HG02610 (cell line): ENCODE measurements around the gene RS1.

Experiments
- ATAC-seq: cut with Tn5 transposase; IDR thresholded peaks from one replicate; pipeline ENCODE4 v1.9.1; 2021; ENCODE audit warnings: mild to moderate bottlenecking, moderate library complexity; ENCODE audit not compliant: unreplicated experiment

RS1 gene

GRCh38 chrX:18668071-18668835 lies 3.7 kb downstream of the RS1 start:
- no peak for ATAC-seq

GRCh38 chrX:18666614-18667013 lies 5.3 kb downstream of the RS1 start:
- no peak for ATAC-seq

GRCh38 chrX:18664947-18665346 lies 7.0 kb downstream of the RS1 start:
- ATAC-seq = no peak

GRCh38 chrX:18661273-18661672 lies 10.6 kb downstream of the RS1 start:
- no peak for ATAC-seq

GRCh38 chrX:18654875-18655836 lies 16.8 kb downstream of the RS1 start:
- ATAC-seq = no peak

GRCh38 chrX:18652636-18653035 lies 19.3 kb downstream of the RS1 start:
- no peak for ATAC-seq

- no peak for ATAC-seq
Measured at GRCh38 chrX:18650662-18651061, 21.2 kb downstream of the RS1 start.

- ATAC-seq = no peak
Measured at GRCh38 chrX:18649498-18649951, 22.4 kb downstream of the RS1 start.

GRCh38 chrX:18647621-18648020 lies 24.3 kb downstream of the RS1 start:
- no peak for ATAC-seq

GRCh38 chrX:18643853-18644252 lies 28.1 kb downstream of the RS1 start:
- ATAC-seq = no peak

- no peak for ATAC-seq
Measured at GRCh38 chrX:18643243-18643642, 28.7 kb downstream of the RS1 start.

- ATAC-seq = no peak
Measured at GRCh38 chrX:18640686-18641085, 31.2 kb downstream of the RS1 start.

GRCh38 chrX:18639280-18639679 lies 32.6 kb downstream of the RS1 start:
- ATAC-seq = no peak

- ATAC-seq = no peak
Measured at GRCh38 chrX:18638398-18638797, 33.5 kb downstream of the RS1 start.

GRCh38 chrX:18630934-18631333 lies 41.0 kb downstream of the RS1 start:
- ATAC-seq = no peak

GRCh38 chrX:18624599-18624998 lies 47.3 kb downstream of the RS1 start:
- ATAC-seq = no peak

GRCh38 chrX:18620349-18620748 lies 51.6 kb downstream of the RS1 start:
- ATAC-seq = no peak

GRCh38 chrX:18619288-18619687 lies 52.6 kb downstream of the RS1 start:
- no peak for ATAC-seq

- ATAC-seq = no peak
Measured at GRCh38 chrX:18617407-18617750, 54.5 kb downstream of the RS1 start.

- ATAC-seq = no peak
Measured at GRCh38 chrX:18616688-18617406, 55.1 kb downstream of the RS1 start.

- no peak for ATAC-seq
Measured at GRCh38 chrX:18613930-18614639, 57.8 kb downstream of the RS1 start.
